Lung (tissue), 12 donors: Measurements from ENCODE around the gene DSG2. TPM values are rescaled to one million over a fixed set of nuclear protein-coding genes. Genes with fewer than 3 reads are reported as not detected.

Source experiments
- ATAC-seq: fragments of 200-7000 bp; cut with Tn5 transposase; one replicate; pipeline ENCODE4 v1.9.1; 2020; ENCODE audit warnings: moderate number of reproducible peaks; ENCODE audit not compliant: insufficient read depth, low FRiP score
- DNase-seq, 3 donors: peaks; one replicate each; pipeline ENCODE4 v3.0.0-alpha.2; 2013 to 2017
- H3K27ac ChIP-seq, 2 donors: one replicate each; pipeline ENCODE4 v1.5.1; 2013; ENCODE audit warnings: mild to moderate bottlenecking in 2 of 2, moderate library complexity in 2 of 2, control low read depth in 1 of 2, inconsistent platforms in 1 of 2, low read depth in 1 of 2, low read length in 1 of 2
- H3K27me3 ChIP-seq, 3 donors: one replicate each; pipeline ENCODE4 v1.5.1; 2013; ENCODE audit warnings: low read length in 2 of 3; ENCODE audit not compliant: control insufficient read depth in 3 of 3, insufficient read depth in 3 of 3
- H3K36me3 ChIP-seq, 4 donors: one replicate each; pipeline ENCODE4 v1.5.1; 2013; ENCODE audit warnings: low read length in 4 of 4, mild to moderate bottlenecking in 1 of 4, moderate library complexity in 1 of 4; ENCODE audit not compliant: control insufficient read depth in 4 of 4, insufficient read depth in 4 of 4
- H3K4me1 ChIP-seq, 5 donors: one replicate each; pipeline ENCODE4 v1.5.1; 2013; ENCODE audit warnings: low read length in 5 of 5, mild to moderate bottlenecking in 2 of 5, moderate library complexity in 1 of 5; ENCODE audit not compliant: control insufficient read depth in 5 of 5, insufficient read depth in 5 of 5
- H3K4me3 ChIP-seq: one replicate; pipeline ENCODE4 v1.5.1; 2013; ENCODE audit warnings: mild to moderate bottlenecking, control low read depth, moderate library complexity
- H3K9ac ChIP-seq, 2 donors: one replicate each; pipeline ENCODE4 v1.5.1; 2013; ENCODE audit warnings: low read length in 2 of 2, control low read depth in 1 of 2; ENCODE audit not compliant: insufficient read depth in 1 of 2
- H3K9me3 ChIP-seq, 4 donors: one replicate each; pipeline ENCODE4 v1.5.1; 2013; ENCODE audit warnings: low read length in 3 of 4, mild to moderate bottlenecking in 1 of 4, moderate library complexity in 1 of 4; ENCODE audit not compliant: control insufficient read depth in 4 of 4, insufficient read depth in 3 of 4
- WGBS, 2 donors: extraction: QIAGEN DNeasy Blood & Tissue Kit; methylation state at CpG; one replicate each; pipeline ENCODE4 v1.1.7; 2013; 5-methylcytosine and 5-hydroxymethylcytosine counted together
- polyA plus RNA-seq, 2 donors: library from polyadenylated mRNA; stranded (reverse); fragments of 200-250 nt; gene quantifications; one replicate each; pipeline ENCODE4 v1.2.1, GENCODE V29; 2013
- total RNA-seq, 2 donors: library from RNA; depleted of rRNA in 1 of 2; stranded (reverse); fragments of >200 nt in 1 of 2; gene quantifications; one replicate each; pipeline ENCODE4 v1.2.1, GENCODE V29; 2014 to 2021
- TF ChIP-seq, protein P1 (sequence below): IDR thresholded peaks from 2 replicates; pipeline ENCODE4 v1.5.1; 2012; ENCODE audit warnings: mild to moderate bottlenecking; ENCODE audit errors: control extremely low read depth, extremely low read depth
- donor health status: control.
- donor health status: control.
- donor health status: Bipolar disorder and iron deficiency.
- donor health status: healthy.
- donor health status: DM: yes; HTN: yes; CAD: no.

DSG2 gene
- total and polyA plus RNA-seq, 4 donors, result 8.9 to 28.0 (median 21.6) TPM

DNA sequence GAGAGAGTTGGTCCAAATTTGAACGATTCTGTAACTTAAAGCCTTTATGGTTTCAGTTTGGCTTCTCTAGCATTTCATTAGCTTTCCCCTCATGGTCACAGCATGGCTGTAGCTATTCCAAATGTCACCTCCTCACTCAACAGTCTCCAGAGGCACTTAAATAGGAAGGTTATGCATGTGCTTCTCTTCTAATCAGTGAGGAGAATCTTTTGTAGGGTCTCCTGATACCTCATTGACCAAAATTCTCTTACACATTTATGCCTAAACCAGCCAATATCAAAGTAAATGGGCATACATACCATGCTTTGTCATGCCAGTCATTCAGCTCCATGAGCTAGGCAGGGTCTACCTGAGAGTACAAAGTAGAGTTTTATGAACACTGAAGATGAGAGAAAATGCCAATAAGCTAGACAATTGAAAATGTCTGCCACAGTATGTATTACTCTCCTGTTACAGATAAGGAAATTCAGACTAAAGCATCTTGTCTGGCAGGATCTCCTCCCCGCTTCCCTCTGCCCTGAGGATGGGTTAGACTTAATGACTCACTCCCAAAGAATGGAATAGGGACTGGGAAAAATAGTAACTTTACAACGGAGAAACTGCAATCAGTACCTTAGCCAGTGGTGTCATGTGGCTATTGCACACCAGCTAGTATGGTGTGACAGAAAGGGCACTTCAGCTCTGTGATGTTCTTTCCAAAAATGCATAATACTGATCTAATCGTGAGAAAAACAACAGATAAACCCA is 15.4 kb downstream of the DSG2 start:
- Histone ChIP-seq H3K27ac (no peak overlapping the region), H3K4me3 (no peak overlapping the region), H3K9me3 (no peaks in the 10 kb centered on the region), H3K36me3 (no peaks in the 10 kb centered on the region), H3K27me3 (no peaks in the 10 kb centered on the region), H3K4me1 (peaks cover 0 to 12% (median 0%) of the 10 kb centered on the region in 5 donors), H3K9ac (no peak overlapping the region)
- no peak for DNase-seq
- no peak for ATAC-seq
- 76 to 84% methylated on average over 4 of the region's 4 CpGs for WGBS, 2 donors
- TF ChIP-seq, protein P1, sequence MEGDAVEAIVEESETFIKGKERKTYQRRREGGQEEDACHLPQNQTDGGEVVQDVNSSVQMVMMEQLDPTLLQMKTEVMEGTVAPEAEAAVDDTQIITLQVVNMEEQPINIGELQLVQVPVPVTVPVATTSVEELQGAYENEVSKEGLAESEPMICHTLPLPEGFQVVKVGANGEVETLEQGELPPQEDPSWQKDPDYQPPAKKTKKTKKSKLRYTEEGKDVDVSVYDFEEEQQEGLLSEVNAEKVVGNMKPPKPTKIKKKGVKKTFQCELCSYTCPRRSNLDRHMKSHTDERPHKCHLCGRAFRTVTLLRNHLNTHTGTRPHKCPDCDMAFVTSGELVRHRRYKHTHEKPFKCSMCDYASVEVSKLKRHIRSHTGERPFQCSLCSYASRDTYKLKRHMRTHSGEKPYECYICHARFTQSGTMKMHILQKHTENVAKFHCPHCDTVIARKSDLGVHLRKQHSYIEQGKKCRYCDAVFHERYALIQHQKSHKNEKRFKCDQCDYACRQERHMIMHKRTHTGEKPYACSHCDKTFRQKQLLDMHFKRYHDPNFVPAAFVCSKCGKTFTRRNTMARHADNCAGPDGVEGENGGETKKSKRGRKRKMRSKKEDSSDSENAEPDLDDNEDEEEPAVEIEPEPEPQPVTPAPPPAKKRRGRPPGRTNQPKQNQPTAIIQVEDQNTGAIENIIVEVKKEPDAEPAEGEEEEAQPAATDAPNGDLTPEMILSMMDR, result no peak

DNA sequence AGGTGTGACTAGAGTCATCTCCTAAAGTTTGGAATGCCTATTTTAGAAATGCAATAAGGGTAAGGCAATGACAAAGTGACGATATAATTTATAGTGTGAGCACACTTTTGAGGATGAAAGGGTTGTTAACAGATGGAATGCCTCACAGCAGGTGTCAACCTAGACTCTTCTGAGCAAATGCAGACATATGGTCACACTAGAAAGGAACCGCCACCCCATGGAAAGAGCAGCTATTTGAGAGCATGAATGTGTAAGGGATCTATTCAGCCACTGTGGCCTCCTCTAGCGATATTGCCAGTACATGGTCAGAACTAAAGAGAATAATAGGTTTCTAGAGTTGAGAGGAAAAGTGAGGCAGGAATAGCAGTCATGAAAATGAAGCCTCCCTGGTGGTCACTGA is 18.5 kb downstream of the DSG2 start:
- no peak for ATAC-seq
- no peak for DNase-seq
- TF ChIP-seq, protein P1, result no peak
- no peak overlapping the region for H3K4me3 ChIP-seq
- no peaks in the 10 kb centered on the region for H3K27me3 ChIP-seq
- H3K36me3 ChIP-seq, result peaks cover 0 to 2% (median 0%) of the 10 kb centered on the region in 4 donors
- H3K27ac ChIP-seq, result no peak overlapping the region
- no peaks in the 10 kb centered on the region for H3K9me3 ChIP-seq
- peaks cover 0 to 9% (median 0%) of the 10 kb centered on the region in 5 donors for H3K4me1 ChIP-seq
- no peak overlapping the region for H3K9ac ChIP-seq
- WGBS, 2 donors, result 94 to 97% methylated on average over 3 of the region's 3 CpGs

DNA sequence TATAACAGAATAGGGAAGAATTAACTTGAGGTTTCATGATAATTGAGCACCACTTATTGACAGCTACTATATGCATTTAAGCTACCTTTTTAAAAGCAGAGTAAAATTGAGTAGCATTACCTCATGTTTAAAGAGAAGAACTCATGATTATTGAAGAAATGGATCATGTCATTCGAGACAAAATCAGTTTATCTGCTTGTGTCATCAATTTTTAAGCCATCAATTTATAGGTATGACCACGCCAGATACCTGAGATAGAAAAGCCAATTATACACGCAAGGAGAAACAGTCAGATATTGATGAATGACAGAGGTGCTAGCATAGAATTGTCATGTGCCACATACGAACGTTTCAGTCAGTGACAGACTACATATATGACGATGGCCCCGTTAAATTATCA is 28.4 kb downstream of the DSG2 start:
- Histone ChIP-seq H3K36me3 (peaks cover 0 to 18% (median 8%) of the 10 kb centered on the region in 4 donors), H3K9me3 (no peaks in the 10 kb centered on the region), H3K27me3 (no peaks in the 10 kb centered on the region), H3K27ac (no peak overlapping the region), H3K9ac (no peak overlapping the region), H3K4me3 (no peak overlapping the region), H3K4me1 (no peaks in the 10 kb centered on the region)
- 80 to 88% methylated on average over 7 of the region's 7 CpGs for WGBS, 2 donors
- ATAC-seq, result no peak
- TF ChIP-seq, protein P1, result no peak
- no peak for DNase-seq

DNA sequence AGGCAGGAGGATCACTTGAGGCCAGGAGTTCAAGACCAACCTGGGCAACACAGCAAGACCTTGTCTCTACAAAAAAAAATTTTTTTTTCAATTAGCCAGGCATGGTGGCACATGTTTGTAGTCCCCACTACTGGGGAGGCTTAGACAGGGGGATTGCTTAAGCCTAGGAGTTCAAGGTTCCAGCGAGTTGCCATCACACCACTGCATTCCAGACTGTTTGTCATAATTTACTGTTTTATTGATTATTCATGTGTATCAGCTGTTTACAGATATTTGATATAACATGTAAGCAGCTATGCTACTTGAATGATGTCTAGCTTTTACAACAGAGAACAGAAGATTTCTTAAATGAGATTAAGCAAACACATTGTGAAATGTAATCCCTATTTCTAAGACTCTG is 35.3 kb downstream of the DSG2 start:
- TF ChIP-seq, protein P1, result no peak
- H3K27me3 ChIP-seq, result no peaks in the 10 kb centered on the region
- H3K4me3 ChIP-seq, result no peak overlapping the region
- DNase-seq, result no peak
- no peak overlapping the region for H3K9ac ChIP-seq
- peaks cover 0 to 9% (median 8%) of the 10 kb centered on the region in 4 donors for H3K36me3 ChIP-seq
- no peak for ATAC-seq
- WGBS, 2 donors, result 83 to 88% methylated on average over 1 of the region's 1 CpG
- H3K9me3 ChIP-seq, result no peaks in the 10 kb centered on the region
- no peaks in the 10 kb centered on the region for H3K4me1 ChIP-seq
- no peak overlapping the region for H3K27ac ChIP-seq
